GM18867 (cell line): ENCODE measurements around the gene PRRX2.
"Not testable (repeated sequence)": the region's sequence is repeated elsewhere in the genome, so short reads cannot be mapped to it uniquely, and the experiment has no call there.

ENCODE experiments used
- ATAC-seq: cut with Tn5 transposase; IDR thresholded peaks from one replicate; pipeline ENCODE4 v1.9.1; 2021; ENCODE audit warnings: mild to moderate bottlenecking, moderate library complexity; ENCODE audit not compliant: unreplicated experiment

PRRX2 gene

GRCh38 chr9:129635099-129636065, 30.1 kb upstream of the PRRX2 start:
- ATAC-seq = no peak

- not testable (repeated sequence) for ATAC-seq
Observed at GRCh38 chr9:129636343-129636742, 29.1 kb upstream of the PRRX2 start.

DNA sequence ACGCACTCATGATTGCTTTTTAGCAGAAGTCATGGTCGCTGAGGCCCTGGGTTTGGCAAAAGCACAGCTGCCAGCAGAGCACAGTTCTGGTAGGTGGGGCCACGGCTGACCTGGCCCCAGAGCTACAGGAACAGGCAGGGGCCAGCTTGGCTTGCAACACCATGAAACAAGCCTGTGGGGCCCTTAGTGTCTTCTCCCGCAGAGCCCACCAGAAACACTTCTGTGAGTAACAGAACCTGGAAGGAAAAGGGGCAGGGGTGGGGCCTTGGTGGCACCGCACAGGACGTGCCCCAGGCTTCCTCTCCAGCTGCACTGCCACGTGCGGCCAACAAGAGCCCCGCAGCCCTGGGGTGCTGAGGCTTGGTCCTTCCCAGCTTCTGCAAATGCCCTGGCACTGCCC, 28.3 kb upstream of the PRRX2 start:
- no peak for ATAC-seq

- no peak for ATAC-seq
Observed at GRCh38 chr9:129637673-129638439, 27.6 kb upstream of the PRRX2 start.

- ATAC-seq = no peak
Observed at GRCh38 chr9:129639034-129639630, 26.3 kb upstream of the PRRX2 start.

DNA sequence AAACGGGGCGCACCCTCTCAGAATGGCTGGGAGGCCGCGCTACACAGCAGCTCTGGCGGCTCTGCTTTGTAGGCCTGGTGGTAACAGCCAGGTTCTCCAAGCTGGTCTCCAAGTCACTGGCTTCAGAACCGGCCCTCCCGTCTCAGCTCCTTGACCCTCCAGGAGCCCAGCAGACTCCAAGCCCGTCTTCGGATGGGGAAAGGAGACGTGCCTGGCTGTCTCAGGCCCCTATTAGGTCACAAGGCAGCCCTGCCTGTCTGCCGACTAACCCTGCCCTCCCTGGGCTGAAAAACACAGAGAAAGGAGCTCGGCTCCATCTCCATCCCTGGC, 25.7 kb upstream of the PRRX2 start:
- no peak for ATAC-seq

GRCh38 chr9:129640086-129640870, 25.2 kb upstream of the PRRX2 start:
- ATAC-seq = no peak

GRCh38 chr9:129640871-129641749, 24.3 kb upstream of the PRRX2 start:
- ATAC-seq = peak; percentile 13

GRCh38 chr9:129641750-129642585, 23.5 kb upstream of the PRRX2 start, which contains the start of gene ASB6:
Gene ASB6, minus strand, starts transcription at chr9:129642151. Its CDS starts 152 bp downstream, at chr9:129641999.
- ATAC-seq = peak; percentile 84

DNA sequence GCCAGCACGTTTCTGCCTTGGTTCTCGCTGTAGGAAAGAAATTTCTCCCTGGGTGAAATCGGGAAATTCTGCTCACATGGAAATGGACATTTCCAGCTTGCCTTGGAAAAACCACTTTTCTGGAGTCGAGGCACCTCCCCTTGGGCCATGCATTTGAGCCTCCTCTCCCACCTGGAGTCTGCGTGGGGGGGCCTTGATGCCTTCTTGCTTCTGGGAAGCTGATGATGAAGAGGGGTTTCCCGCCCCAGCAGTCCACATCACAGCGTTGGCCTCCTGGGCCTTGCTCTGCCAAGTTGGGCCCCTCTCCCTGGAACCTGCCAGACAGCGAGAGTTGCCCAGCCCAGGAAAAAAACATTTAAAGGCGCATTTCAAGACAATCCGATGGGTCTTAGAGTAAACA, 21.7 kb upstream of the PRRX2 start:
- no peak for ATAC-seq

- ATAC-seq = no peak
Observed at GRCh38 chr9:129644365-129644764, 21.1 kb upstream of the PRRX2 start.

GRCh38 chr9:129644902-129645301, 20.5 kb upstream of the PRRX2 start:
- no peak for ATAC-seq

DNA sequence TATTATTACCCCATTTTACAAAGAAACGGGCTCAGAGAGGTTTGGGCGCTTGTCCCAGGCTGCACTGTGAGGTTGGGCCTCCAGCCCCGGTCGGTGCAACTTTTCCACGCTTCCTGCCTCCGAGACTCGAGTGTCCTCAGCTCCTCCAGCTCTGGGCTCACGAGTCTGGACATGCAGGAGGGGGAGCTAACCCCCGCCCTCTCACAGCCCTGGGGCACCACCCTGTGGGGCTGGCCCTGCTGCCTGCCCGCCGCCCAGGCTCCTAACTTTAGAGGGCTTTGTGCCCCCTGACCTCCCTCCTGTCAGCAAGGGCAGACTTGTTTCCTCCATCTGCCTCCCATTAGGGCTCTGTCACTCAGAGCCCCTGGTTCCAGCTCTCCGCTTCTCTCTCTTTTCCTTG, 19.2 kb upstream of the PRRX2 start:
- ATAC-seq = no peak

GRCh38 chr9:129646654-129647053, 18.8 kb upstream of the PRRX2 start:
- ATAC-seq = no peak

GRCh38 chr9:129647635-129648034, 17.8 kb upstream of the PRRX2 start:
- ATAC-seq = no peak

DNA sequence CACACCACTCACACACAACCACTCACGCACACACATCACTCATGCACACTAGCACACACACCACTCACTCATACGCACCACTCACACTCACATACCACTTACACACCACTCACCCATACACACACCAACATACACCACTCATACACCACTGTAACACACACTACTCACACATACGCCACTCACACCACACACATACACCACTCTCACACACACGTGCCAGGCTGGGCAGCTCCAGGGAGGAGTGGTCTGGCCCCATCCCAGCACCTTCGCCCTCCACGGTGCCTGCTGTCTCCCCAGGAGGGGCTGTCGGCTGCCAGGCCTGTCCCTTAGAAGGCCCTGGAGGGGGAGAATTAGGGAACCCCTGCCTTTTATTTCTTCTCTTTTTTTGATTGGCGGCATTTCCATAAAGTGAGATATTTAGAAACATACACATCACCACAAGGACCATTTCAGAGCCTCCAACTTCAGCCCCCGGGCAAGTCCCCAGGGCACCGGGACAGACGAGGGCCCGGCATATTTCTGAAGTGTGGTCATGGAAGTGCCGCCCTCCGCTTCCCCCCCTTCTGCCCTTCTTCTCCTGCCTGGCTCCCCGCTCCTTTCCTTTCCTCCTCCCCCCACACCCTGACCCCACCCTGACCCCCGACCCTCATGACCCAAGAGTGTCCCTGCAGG, 17.2 kb upstream of the PRRX2 start:
- no peak for ATAC-seq

GRCh38 chr9:129648764-129649115, 16.7 kb upstream of the PRRX2 start:
- ATAC-seq = no peak
